ENCODE results near the gene TMED10.

The TMED10 gene

DNA sequence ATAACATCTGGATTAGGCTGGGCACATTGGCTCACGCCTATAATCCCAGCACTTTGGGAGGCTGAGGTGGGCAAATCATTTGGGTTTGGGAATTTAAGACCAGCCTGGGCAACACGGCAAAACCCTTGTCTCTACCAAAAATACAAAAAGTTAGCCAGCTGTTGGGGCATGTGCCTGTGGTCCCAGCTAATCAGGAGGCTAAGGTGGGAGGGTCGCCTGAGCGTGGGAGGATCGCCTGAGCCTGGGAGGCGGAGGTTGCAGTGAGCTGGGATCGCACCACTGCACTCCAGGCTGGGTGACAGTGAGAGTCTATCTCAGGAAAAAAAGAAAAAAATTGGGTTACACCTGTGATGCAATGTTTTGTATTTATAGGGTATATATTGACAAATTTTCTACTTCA, 54.9 kb downstream of the TMED10 start:
- Mint-ChIP-seq H3K36me3 (ENCODE audit: low read depth) (peaks cover 30% of the 10 kb centered on the region), H3K9me3 (no peaks in the 10 kb centered on the region), H3K27me3 (ENCODE audit: low read depth) (no peaks in the 10 kb centered on the region), H3K4me1 (ENCODE audit: low read depth) (peaks cover 22% of the 10 kb centered on the region), H3K4me3 (no peak overlapping the region), H3K27ac (no peak overlapping the region)
- DNase-seq (ENCODE audit: low spot score): no peak

DNA sequence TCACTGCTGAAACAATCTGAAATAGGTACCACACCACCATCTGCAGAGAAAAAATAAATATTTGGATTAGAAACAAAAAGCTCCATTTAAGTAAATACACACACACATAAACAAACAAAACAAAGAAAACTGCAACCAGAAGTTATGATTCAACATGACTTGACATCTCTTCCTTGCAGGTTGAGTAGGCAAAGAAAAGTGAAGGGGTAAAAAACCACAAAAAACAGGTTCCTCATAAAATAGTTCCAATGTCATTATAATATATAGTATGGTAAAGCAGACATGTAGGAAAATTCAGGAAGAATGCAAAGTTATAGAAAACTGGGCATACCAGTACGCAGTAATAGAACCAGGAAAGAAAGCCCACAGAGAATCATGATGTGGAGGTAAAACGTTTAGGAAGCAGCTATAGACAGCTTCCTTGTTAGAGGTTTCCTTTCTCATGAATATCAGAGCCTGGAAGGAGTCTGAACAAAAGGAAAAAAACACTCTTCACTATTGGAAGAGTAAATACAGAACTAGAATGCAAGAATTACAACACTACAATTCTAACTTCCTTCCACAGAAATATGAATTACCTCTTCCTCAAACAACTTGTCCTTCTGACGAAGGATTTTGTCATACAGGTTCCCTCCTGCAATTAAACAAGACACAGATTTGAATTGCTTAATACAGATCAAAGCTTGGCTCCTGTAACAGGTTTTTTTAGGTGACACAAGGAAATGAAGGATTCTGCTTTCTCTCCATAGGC, 55.7 kb downstream of the TMED10 start:
- Mint-ChIP-seq H3K36me3 (ENCODE audit: low read depth) (peaks cover 33% of the 10 kb centered on the region), H3K27ac (no peak overlapping the region), H3K4me1 (ENCODE audit: low read depth) (peaks cover 19% of the 10 kb centered on the region), H3K9me3 (no peaks in the 10 kb centered on the region), H3K27me3 (ENCODE audit: low read depth) (no peaks in the 10 kb centered on the region), H3K4me3 (no peak overlapping the region)
- no peak for DNase-seq (ENCODE audit: low spot score)

DNA sequence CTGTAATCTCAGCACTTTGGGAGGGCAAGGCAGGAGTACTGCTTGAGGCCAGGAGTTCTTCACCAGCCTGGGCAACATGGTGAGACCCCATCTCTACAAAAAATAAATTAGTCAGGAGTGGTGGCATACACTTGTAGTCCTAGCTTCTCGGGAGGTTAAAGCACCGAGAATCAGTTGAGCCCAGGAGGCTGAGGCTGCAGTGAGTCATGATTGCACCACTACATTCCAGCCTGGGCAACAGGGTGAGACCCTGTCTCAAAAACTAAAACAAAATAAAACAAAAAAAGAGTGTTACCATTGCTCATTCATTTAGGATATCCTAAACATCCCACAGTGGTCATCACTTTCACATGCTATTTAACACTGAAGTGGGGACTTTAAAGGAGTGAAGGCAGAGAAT, 57.4 kb downstream of the TMED10 start:
- no peak for DNase-seq (ENCODE audit: low spot score)
- Mint-ChIP-seq H3K27ac (no peak overlapping the region), H3K4me1 (ENCODE audit: low read depth) (peaks cover 10% of the 10 kb centered on the region), H3K9me3 (no peaks in the 10 kb centered on the region), H3K36me3 (ENCODE audit: low read depth) (peaks cover 37% of the 10 kb centered on the region), H3K27me3 (ENCODE audit: low read depth) (no peaks in the 10 kb centered on the region), H3K4me3 (no peak overlapping the region)

DNA sequence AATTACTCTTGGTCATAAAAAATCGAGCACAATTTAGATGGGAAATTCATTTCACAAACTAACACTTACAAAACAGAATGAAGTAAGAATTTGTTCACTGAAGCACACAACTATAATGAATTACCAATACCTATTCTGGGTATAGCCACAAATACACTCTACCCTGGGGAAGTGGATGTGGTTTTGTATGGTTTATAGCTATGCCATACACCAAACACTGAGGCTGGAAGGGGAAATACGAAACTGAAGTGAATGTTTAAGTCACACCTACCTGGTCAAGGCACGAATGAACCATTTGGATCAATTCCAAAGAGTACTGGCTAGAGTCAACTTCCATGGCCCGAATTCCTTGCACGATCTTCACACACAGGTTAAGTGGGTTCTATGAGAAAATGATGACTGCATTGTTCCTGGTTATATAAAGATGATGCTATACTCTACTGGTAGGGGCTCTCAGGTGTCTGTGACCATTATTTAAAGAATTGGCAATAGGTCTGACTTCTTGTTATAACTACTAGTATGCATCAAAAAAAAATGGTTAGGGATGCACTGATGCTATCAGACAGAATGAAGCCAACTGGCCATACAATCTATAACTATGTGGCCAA, 62.4 kb downstream of the TMED10 start:
- Mint-ChIP-seq H3K36me3 (ENCODE audit: low read depth) (peaks cover 55% of the 10 kb centered on the region), H3K27me3 (ENCODE audit: low read depth) (no peaks in the 10 kb centered on the region), H3K4me3 (no peak overlapping the region), H3K9me3 (no peaks in the 10 kb centered on the region), H3K27ac (peak overlapping the region; percentile 11), H3K4me1 (ENCODE audit: low read depth) (peaks cover 13% of the 10 kb centered on the region)
- DNase-seq (ENCODE audit: low spot score): no peak

DNA sequence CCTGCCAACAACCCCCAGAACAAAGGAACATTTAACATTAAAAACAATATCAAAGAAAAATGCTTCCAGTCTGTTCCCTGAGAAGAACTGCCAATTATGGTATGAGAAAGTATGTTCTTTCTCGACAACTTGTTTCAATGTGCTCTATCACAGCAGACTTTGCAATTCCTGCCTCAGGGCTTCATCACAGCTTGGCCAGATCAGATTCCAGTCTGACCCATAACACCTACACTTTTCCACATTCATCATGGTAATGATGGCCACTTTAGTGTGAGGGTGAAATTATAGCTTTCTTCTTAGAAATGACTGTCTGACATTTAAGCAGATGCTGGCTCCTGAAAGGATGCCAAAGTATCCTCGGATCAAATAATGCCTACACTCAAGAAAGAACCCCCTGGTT, 66.5 kb downstream of the TMED10 start:
- Mint-ChIP-seq H3K36me3 (ENCODE audit: low read depth) (peaks cover 61% of the 10 kb centered on the region), H3K9me3 (no peaks in the 10 kb centered on the region), H3K27ac (no peak overlapping the region), H3K27me3 (ENCODE audit: low read depth) (no peaks in the 10 kb centered on the region), H3K4me3 (no peak overlapping the region), H3K4me1 (ENCODE audit: low read depth) (peaks cover 13% of the 10 kb centered on the region)
- DNase-seq (ENCODE audit: low spot score): no peak

DNA sequence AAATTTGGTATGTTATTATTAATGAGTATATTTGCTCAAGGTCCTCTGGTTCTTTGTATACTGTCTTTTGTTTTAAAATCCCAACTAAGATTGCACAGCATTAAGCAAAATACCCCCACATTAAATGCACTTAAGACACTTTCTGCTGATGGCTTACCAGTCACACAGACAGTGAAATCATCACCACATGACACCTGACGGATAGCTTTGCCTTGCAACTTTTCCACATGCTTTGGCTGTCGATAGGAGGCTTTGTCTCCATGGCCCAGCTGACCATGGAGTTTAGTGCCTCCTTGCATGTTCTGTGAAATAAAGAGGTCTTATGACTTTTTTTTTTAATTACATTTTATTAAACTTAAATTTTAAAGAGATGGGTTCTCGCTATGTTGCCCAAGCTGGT, 69.2 kb downstream of the TMED10 start:
- no peak overlapping the region for H3K27ac Mint-ChIP-seq
- H3K36me3 Mint-ChIP-seq (ENCODE audit: low read depth): peaks cover 55% of the 10 kb centered on the region
- DNase-seq (ENCODE audit: low spot score): no peak
- no peaks in the 10 kb centered on the region for H3K27me3 Mint-ChIP-seq (ENCODE audit: low read depth)
- H3K4me3 Mint-ChIP-seq: no peak overlapping the region
- no peaks in the 10 kb centered on the region for H3K9me3 Mint-ChIP-seq
- H3K4me1 Mint-ChIP-seq (ENCODE audit: low read depth): no peaks in the 10 kb centered on the region

DNA sequence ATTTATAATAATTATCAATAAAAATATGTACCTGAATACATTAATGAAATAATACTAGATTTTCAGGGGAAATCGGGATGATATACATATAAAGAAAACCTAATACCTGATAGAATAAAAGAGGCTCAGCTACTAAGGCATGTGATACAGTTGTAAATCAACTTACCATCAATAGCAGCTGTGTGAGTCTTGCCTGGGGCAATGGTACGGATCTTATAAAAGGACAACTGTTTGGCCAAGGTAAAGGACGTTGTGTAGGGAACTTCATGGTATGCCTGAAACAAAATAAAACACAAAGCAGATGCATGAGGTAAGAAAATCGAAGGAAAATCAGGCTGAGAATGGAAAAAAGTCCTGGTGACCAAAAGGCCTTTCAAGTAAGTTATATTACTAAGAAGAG, 74.9 kb downstream of the TMED10 start:
- H3K36me3 Mint-ChIP-seq (ENCODE audit: low read depth): peaks cover 45% of the 10 kb centered on the region
- no peaks in the 10 kb centered on the region for H3K27me3 Mint-ChIP-seq (ENCODE audit: low read depth)
- no peak overlapping the region for H3K27ac Mint-ChIP-seq
- no peak for DNase-seq (ENCODE audit: low spot score)
- H3K4me3 Mint-ChIP-seq: no peak overlapping the region
- H3K9me3 Mint-ChIP-seq: no peaks in the 10 kb centered on the region
- no peaks in the 10 kb centered on the region for H3K4me1 Mint-ChIP-seq (ENCODE audit: low read depth)

DNA sequence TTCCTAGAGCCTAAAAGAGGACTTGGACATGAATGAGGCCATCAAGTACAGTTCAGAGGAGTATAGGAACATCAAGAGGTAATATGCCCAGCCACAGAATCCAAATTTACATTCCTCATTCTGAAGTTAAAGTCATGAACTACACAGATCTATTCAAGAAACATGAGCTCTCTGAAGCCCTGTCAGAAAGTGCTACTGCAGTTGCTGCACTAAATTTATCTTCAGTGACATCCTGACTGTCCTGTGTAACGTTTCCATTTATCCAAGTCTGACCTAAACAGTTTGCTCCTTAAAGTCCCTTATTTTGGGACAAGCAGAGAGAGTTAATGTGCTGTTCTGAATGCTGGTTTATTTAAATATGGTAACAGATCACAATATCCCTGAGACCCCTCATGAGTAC, 77.7 kb downstream of the TMED10 start:
- no peaks in the 10 kb centered on the region for H3K4me1 Mint-ChIP-seq (ENCODE audit: low read depth)
- peaks cover 38% of the 10 kb centered on the region for H3K36me3 Mint-ChIP-seq (ENCODE audit: low read depth)
- H3K27me3 Mint-ChIP-seq (ENCODE audit: low read depth): no peaks in the 10 kb centered on the region
- no peak overlapping the region for H3K27ac Mint-ChIP-seq
- no peaks in the 10 kb centered on the region for H3K9me3 Mint-ChIP-seq
- DNase-seq (ENCODE audit: low spot score): no peak
- no peak overlapping the region for H3K4me3 Mint-ChIP-seq

DNA sequence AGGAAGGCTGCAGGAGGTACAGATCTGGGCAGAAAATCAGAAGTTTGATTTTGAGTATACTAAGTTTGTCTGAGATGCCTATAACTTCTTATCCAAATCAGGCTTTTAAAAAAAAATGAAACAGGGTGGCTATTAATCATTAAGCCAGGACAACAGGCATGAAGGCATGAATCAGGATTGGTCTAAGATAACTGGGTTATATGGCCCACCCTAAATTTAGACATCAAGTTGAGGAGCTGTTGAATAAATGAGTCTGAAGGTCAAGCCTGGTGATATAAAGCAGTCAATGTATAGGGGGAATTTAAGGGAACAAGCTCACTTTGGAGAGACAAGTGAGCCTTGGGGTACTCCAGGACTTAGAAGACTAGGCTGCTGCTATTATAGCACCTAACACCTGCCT, 78.2 kb downstream of the TMED10 start:
- Mint-ChIP-seq H3K4me3 (no peak overlapping the region), H3K4me1 (ENCODE audit: low read depth) (no peaks in the 10 kb centered on the region), H3K27ac (no peak overlapping the region), H3K27me3 (ENCODE audit: low read depth) (no peaks in the 10 kb centered on the region), H3K36me3 (ENCODE audit: low read depth) (peaks cover 39% of the 10 kb centered on the region), H3K9me3 (no peaks in the 10 kb centered on the region)
- DNase-seq (ENCODE audit: low spot score): no peak

DNA sequence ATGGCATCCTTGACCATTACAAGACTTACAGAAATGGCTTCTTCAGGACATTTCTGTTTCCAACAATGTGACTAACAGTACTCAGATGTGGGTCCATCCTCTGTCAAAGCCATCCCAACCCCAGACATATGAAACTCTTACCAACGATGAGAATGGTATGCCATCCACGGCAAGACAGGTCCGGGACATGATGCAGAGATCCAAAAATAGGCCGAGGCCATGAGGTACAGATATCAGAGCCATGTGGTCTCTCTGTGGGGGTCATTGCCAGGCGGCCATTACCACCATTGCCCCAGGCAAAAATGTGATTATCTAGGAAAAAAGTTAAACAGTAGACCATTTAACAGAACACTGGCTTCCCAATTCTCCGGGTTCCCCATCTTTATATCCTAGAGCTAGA, 79.5 kb downstream of the TMED10 start:
- no peaks in the 10 kb centered on the region for H3K9me3 Mint-ChIP-seq
- no peak for DNase-seq (ENCODE audit: low spot score)
- peaks cover 37% of the 10 kb centered on the region for H3K36me3 Mint-ChIP-seq (ENCODE audit: low read depth)
- H3K27me3 Mint-ChIP-seq (ENCODE audit: low read depth): no peaks in the 10 kb centered on the region
- H3K4me3 Mint-ChIP-seq: no peak overlapping the region
- no peaks in the 10 kb centered on the region for H3K4me1 Mint-ChIP-seq (ENCODE audit: low read depth)
- H3K27ac Mint-ChIP-seq: no peak overlapping the region

DNA sequence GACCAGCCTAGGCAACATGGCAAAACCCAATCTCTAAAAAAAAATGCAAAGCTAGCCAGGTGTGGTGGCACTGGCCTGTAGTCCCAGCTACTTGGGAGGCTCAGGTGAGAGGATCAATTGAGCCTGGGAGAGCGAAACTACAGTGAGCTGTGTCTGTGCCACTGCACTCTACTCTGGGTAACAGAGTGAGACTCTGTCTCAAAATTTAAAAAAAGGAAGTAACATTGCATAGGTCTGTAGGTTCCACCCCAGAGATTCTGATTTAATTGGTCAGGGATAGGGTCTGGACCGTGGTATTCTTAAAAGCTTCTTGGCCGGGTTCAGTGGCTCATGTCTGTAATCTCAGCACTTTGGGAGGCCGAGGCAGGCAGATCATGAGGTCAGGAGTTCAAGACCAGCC, 80.7 kb downstream of the TMED10 start:
- Mint-ChIP-seq H3K9me3 (no peaks in the 10 kb centered on the region), H3K27ac (no peak overlapping the region), H3K4me3 (no peak overlapping the region), H3K36me3 (ENCODE audit: low read depth) (peaks cover 40% of the 10 kb centered on the region), H3K4me1 (ENCODE audit: low read depth) (no peaks in the 10 kb centered on the region), H3K27me3 (ENCODE audit: low read depth) (no peaks in the 10 kb centered on the region)
- no peak for DNase-seq (ENCODE audit: low spot score)

DNA sequence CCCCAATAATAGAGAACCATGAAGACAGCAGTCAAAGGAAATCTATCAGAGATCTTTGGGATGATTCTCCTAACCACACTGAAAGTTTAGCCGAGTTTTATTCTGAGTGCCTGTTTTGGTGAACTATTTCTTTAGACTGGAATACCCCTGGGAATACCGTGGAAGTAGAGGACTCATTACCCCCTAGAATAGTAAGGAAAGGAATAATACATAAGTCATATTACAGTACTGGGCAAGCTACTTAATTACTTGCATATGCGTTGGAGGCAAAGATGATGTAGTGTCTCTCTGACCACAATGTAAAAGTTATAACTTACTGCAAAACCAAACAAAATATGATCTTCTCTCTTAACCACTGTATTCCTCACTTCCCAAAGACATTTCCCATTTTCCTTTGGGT, 81.5 kb downstream of the TMED10 start:
- DNase-seq (ENCODE audit: low spot score): no peak
- H3K27ac Mint-ChIP-seq: no peak overlapping the region
- H3K4me3 Mint-ChIP-seq: no peak overlapping the region
- peaks cover 42% of the 10 kb centered on the region for H3K36me3 Mint-ChIP-seq (ENCODE audit: low read depth)
- no peaks in the 10 kb centered on the region for H3K4me1 Mint-ChIP-seq (ENCODE audit: low read depth)
- no peaks in the 10 kb centered on the region for H3K9me3 Mint-ChIP-seq
- H3K27me3 Mint-ChIP-seq (ENCODE audit: low read depth): no peaks in the 10 kb centered on the region

DNA sequence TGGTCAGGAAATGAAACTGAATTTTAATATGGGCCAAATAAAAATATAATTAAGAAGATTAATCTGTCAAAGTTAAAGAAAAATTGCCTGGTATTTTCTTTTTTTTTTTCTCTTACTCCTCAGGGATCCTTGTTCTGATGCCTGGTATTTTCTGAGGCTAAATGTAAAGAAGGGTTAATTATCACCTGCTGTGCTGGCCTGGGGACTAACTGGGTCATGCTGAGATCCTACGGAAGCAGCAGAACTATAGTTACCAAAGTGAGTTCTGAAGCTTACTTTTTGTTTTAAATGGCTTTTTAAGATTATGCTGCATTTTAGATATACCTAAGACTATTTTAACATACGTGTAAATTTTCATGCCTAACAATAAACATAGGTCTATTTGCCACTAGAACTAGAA, 83.7 kb downstream of the TMED10 start:
- Mint-ChIP-seq H3K9me3 (no peaks in the 10 kb centered on the region), H3K4me1 (ENCODE audit: low read depth) (no peaks in the 10 kb centered on the region), H3K27me3 (ENCODE audit: low read depth) (no peaks in the 10 kb centered on the region), H3K4me3 (no peak overlapping the region), H3K27ac (no peak overlapping the region), H3K36me3 (ENCODE audit: low read depth) (peaks cover 32% of the 10 kb centered on the region)
- no peak for DNase-seq (ENCODE audit: low spot score)

DNA sequence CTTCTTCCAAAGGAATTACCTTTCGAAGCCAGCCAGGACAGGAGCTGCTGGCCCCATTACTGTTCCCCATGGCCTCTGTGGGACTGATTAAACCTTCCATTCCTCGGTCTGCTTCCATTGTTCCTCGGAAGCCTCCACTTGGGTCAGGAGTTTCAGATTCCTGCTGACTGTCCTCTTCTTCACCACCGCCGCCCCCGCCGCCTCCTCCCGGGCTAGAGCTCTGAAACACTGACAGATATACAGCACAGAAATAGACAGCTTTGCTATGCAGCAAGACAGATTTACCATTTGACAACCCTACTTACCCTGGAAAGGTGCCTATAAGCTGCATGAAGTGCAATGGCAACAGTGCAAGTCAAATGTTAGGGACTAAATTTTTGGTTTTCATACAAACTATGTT, 85.2 kb downstream of the TMED10 start:
- no peaks in the 10 kb centered on the region for H3K27me3 Mint-ChIP-seq (ENCODE audit: low read depth)
- H3K4me3 Mint-ChIP-seq: no peak overlapping the region
- H3K4me1 Mint-ChIP-seq (ENCODE audit: low read depth): no peaks in the 10 kb centered on the region
- H3K9me3 Mint-ChIP-seq: no peaks in the 10 kb centered on the region
- no peak overlapping the region for H3K27ac Mint-ChIP-seq
- H3K36me3 Mint-ChIP-seq (ENCODE audit: low read depth): peaks cover 36% of the 10 kb centered on the region
- no peak for DNase-seq (ENCODE audit: low spot score)

DNA sequence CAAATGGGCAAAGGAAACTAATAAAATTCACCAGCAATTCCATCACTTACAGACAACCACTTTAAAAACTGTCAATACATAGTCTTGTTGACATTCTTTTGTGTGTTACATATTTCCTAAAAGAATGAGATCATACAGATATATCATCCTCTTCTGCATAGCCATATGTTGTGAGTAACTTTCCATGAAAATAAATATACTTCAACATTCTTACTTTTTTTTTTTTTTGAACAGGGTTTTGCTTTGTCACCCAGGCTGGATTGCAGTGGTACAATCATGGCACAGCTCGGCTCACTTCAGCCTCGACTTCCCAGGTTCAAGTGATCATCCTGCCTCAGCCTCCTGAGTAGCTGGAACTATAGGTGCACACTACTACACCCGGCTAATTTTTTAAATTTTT, 86.1 kb downstream of the TMED10 start:
- H3K36me3 Mint-ChIP-seq (ENCODE audit: low read depth): peaks cover 39% of the 10 kb centered on the region
- H3K4me3 Mint-ChIP-seq: no peak overlapping the region
- no peaks in the 10 kb centered on the region for H3K27me3 Mint-ChIP-seq (ENCODE audit: low read depth)
- no peak for DNase-seq (ENCODE audit: low spot score)
- no peak overlapping the region for H3K27ac Mint-ChIP-seq
- H3K4me1 Mint-ChIP-seq (ENCODE audit: low read depth): no peaks in the 10 kb centered on the region
- no peaks in the 10 kb centered on the region for H3K9me3 Mint-ChIP-seq
